WERI-Rb-1 (cell line): ENCODE data around the gene WASL.
"Not testable (repeated sequence)": the region's sequence is repeated elsewhere in the genome, so short reads cannot be mapped to it uniquely, and the experiment has no call there.

Source experiments
- DNase-seq: peaks from one replicate; pipeline ENCODE4 v3.0.0-alpha.2; 2020
- H3K27ac ChIP-seq: fragments of 250-450 bp; sonication (Bioruptor Pico); 2 replicates; pipeline ENCODE4 v1.5.1; 2020; ENCODE audit warnings: mild to moderate bottlenecking, moderate library complexity
- H3K27me3 ChIP-seq: fragments of 250-450 bp; sonication (Bioruptor Pico); 2 replicates; pipeline ENCODE4 v1.5.1; 2021; ENCODE audit warnings: mild to moderate bottlenecking, low read depth, moderate library complexity; ENCODE audit not compliant: insufficient read depth, severe bottlenecking
- H3K36me3 ChIP-seq: fragments of 250-450 bp; sonication (Bioruptor Pico); 2 replicates; pipeline ENCODE4 v1.5.1; 2020; ENCODE audit warnings: mild to moderate bottlenecking, moderate library complexity
- H3K4me3 ChIP-seq: 2 replicates; pipeline ENCODE4 v1.5.1; 2011; ENCODE audit warnings: low read depth, mild to moderate bottlenecking, control low read depth, low read length
- H3K9me3 ChIP-seq: fragments of 250-450 bp; sonication (Bioruptor Pico); 2 replicates; pipeline ENCODE4 v1.5.1; 2021; ENCODE audit warnings: mild to moderate bottlenecking, moderate library complexity; ENCODE audit not compliant: severe bottlenecking
- CTCF ChIP-seq: IDR thresholded peaks from 2 replicates; pipeline ENCODE4 v1.5.1; 2011; ENCODE audit warnings: low read depth, mild to moderate bottlenecking, control low read depth, inconsistent platforms, low read length

The WASL gene

GRCh38 chr7:123748734-123749536, at the start of gene WASL:
Gene WASL (minus strand): TSS chr7:123749003. CDS start chr7:123748734, 269 bp downstream.
- no peak for TF ChIP-seq CTCF
- H3K9me3 ChIP-seq, result no peaks in the 10 kb centered on the region
- H3K36me3 ChIP-seq, result peaks cover 2% of the 10 kb centered on the region; the same call in 1 of the 2 replicates

DNA sequence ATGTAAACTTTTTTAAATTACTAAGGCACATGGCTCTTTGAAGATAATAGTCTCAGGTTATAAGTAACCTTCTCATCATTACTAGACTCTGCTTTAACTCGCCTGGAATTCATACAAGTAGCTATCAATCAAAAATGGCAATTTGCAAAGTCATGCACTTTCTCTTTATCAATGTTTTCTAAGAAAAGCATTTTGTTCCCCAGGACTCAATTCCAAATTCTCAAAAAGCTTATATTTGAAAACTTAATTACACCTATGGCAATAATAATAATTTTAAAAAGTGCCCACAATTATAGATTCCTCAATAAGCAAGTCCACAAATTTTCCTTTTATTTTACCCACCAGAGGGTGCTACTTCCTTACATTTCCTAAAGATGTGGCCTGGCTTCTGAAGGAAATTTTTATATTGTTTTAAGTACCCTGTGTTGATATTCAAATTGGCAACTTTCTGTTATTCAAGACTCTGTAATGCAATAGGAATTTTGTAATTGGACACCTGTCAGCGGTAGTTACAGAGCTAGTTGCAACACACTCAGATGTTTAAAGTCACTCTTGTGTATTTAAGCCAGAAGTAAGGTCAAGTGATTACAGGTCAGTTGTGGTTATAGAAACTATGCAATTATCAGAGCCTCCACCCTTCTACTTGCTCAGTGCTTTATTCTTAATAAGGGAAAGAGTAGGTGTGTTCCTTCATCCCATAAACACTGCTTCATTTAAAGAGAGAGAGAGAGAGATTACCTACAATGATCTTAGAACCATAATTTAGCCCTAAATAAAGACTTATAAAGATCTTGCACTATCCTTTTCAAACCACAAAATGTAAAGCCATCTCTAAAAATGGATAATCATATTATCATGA, 49.1 kb upstream of the WASL start:
- Histone ChIP-seq H3K4me3 (no peak overlapping the region), H3K36me3 (no peaks in the 10 kb centered on the region), H3K9me3 (no peaks in the 10 kb centered on the region), H3K27me3 (no peaks in the 10 kb centered on the region), H3K27ac (no peak overlapping the region)
- no peak for TF ChIP-seq CTCF
- no peak for DNase-seq

More at GRCh38 chr7:123748734-123749536, at the start of gene WASL:
- peak; percentile 93 for DNase-seq
- Histone ChIP-seq H3K27ac (peak within 1 kb of the TSS; percentile 95), H3K27me3 (no peaks in the 10 kb centered on the region), H3K4me3 (peak within 1 kb of the TSS; percentile 99)

DNA sequence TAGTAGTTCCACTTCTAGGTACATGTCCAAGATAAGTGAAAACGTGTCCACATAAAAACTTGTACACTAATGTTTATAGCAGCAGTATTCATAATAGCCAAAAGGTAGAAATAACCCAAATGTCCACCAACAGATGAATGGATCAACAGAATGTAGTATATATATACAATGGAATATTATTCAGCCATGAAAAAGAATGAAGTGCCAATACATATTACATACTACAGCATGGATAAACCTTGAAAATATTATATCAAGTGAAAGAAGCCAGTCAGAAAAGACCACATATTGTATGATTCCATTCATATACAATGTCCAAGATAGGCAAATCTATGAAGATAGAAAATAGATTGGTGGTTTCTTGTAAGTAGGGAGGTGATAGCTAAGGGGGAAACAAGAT, 47.8 kb upstream of the WASL start:
- Histone ChIP-seq H3K9me3 (no peaks in the 10 kb centered on the region), H3K27ac (no peak overlapping the region), H3K27me3 (no peaks in the 10 kb centered on the region), H3K36me3 (no peaks in the 10 kb centered on the region), H3K4me3 (no peak overlapping the region)
- no peak for DNase-seq
- TF ChIP-seq CTCF, result no peak

GRCh38 chr7:123795917-123796316, 47.1 kb upstream of the WASL start:
- no peak overlapping the region for H3K27ac ChIP-seq
- H3K9me3 ChIP-seq, result no peaks in the 10 kb centered on the region
- TF ChIP-seq CTCF, result no peak
- H3K4me3 ChIP-seq, result no peak overlapping the region
- H3K36me3 ChIP-seq, result no peaks in the 10 kb centered on the region
- DNase-seq, result no peak
- no peaks in the 10 kb centered on the region for H3K27me3 ChIP-seq

- DNase-seq, H3K4me3 ChIP-seq, H3K27ac ChIP-seq, H3K9me3 ChIP-seq, H3K27me3 ChIP-seq, H3K36me3 ChIP-seq: not testable (repeated sequence)
These were observed 46.3 kb upstream of the WASL start for GRCh38 chr7:123795116-123795515.

DNA sequence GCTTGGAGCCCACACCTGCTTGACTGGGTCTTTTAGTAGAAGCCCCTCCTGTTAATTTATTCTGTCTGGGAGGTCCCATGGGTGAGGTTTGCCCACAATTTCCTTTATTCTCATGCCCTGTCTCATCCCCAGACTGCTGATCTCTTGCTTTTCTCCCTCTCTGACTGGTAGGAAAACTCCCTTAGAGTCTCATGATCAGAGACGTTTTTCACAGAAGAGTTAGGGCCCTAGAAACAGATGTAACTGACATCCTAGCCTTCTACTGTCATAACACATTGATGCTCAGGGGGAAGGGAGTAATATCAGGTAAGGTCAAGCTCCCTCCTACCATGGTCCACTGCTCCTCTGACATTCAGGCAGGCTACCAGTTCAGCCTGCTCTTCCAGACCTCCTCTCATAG, 43.7 kb upstream of the WASL start:
- Histone ChIP-seq H3K9me3 (no peaks in the 10 kb centered on the region), H3K36me3 (no peaks in the 10 kb centered on the region), H3K4me3 (no peak overlapping the region), H3K27me3 (no peaks in the 10 kb centered on the region), H3K27ac (no peak overlapping the region)
- TF ChIP-seq CTCF, result no peak
- DNase-seq, result no peak
